ENCODE measurements around the gene FAAP20.

The FAAP20 gene

DNA sequence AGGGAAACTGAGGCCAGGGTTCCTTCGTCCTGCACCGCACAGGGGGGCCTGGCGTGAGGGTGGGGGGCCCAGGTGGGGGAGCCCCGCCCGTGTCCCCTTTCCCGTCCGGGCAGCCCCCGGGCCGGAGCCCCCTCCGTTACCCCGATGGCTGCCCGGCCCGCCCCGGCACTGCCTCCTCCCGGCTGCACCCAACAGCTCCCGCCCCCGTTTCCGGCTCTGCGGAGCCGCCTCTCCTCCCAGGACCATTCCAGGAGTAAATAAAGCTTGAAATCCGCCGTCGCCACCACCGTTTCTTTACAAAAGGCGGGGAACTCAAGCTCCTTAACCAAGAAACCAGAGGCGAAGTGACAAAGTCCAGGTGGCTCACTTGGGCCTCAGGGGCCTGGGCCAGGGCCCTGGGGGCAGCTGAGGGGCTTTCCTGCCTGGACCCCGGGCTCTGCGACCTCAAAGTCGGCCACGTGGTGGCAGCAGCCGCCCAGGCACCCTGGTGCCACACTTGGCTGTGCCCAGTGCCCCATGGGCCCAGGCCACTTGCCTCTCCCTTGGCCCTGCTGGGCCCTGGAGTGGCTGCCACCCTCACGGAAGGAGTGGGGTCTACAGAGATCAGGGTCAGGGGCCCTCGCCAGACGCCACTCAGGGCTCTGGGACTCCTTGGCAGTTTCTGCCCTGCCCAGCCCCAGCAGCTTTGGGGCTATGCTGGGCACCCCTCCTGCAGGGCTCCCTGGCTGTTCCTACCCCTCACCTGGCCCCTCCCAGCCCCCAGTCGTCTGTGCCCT is 514 bp upstream of the FAAP20 start:
- peak; percentile 93 for DNase-seq (ENCODE audit: low spot score)

DNA sequence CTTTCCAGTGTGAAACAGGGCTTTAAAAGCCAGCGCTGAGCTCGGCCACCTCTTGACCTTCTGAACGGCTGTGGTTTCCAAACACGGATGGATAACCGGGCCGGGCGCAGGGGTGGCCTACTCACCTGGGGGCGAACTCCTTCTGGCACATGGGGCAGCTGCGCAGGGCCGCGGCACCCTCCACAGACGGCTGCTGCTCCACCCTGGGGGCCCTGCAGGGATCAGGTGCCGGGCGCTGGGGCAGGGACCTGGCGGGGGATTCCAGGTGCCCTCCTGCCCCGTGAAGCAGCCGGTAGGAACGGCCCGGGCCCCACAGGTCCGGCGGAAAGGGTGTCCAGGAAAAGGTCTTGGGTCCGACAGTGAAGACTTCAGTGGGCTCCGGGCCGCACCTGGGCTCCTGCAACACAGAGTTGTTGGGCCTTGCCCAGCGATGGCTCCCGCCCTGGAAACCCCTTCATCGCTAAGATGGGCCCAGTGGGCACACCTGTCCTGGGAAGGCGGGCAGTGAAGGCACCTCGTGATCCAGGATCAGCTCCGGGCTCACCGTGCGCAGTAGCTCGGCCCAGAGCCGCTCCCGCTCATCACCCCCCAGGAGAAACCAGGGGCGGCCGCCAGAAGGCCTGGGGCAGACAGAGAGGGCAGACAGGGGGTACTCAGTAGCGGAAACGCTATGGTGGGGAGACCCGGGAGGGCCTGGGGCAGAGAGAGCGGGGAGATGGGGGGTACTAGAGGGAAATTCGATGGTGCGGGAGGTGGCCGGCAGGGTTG is 874 bp downstream of the FAAP20 start:
- no peak for DNase-seq (ENCODE audit: low spot score)

DNA sequence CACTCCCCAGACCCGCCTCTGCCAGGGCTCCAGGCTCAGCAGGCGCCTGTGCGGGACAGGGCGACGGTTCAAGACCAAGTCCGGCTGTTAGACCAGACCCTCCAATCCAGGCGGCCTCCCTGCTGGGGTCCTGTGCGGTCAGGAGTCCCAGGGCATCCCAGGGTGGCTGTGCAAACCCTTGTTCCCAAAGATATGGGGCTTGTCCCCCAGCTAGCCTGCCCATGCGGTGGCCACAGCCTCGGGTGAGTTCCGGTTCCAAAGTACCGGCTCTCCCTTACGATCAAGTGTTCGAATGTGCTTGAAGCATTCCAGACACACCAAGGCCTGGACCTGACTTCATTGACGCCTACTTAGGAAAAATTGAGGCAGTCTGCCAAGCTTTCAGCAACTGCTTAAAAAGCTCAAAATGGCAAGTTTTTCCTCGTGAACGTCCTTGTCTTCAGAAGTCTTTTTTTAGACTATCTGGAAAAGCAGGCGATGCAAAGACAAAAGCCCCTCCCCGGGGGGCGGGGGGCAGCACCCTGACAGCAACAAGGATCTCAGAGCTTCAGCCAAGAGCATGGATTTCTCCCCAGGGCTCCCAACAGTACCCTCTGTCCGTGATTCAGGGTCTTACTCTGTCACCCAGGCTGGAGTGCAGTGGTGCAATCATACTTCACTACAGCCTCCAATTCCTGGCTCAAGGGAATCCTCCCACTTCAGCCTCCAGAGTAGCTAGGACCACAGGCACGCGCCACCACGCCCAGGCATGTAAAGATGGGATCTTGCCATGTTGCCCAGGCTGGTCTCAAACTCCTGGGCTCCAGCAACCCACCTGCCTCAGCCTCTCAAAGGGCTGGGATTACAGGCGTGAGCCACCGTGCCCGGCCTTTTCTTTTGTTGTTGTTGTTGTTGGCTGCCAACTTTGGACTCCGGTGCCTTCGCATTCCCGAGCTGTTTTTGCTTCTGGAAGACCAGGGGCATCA is 2.3 kb downstream of the FAAP20 start:
- no peak for DNase-seq (ENCODE audit: low spot score)

DNA sequence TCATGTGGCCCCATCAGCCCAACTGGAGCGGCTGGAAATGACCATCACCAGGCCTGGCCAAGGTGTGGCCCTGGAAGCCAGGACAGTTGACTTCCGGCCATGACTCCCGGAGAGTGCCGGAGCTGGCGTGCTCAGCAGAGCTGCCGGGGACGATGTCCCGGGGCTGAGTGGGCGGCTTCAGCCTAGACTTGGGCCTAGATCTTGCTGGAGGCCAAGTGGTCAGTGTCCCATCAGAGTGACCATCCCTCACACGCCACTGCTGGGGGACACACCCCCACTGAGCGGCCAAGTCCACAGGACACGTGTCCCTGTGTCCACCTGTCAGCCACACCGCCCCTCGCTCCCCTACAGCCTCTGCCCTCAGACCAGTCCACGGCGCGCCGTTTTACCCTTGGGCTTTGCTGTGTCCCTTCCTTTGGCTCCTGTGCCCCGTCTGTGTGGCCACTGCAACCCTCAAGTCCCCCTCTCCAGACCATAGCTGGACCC is 4.0 kb downstream of the FAAP20 start:
- DNase-seq (ENCODE audit: low spot score): no peak

DNA sequence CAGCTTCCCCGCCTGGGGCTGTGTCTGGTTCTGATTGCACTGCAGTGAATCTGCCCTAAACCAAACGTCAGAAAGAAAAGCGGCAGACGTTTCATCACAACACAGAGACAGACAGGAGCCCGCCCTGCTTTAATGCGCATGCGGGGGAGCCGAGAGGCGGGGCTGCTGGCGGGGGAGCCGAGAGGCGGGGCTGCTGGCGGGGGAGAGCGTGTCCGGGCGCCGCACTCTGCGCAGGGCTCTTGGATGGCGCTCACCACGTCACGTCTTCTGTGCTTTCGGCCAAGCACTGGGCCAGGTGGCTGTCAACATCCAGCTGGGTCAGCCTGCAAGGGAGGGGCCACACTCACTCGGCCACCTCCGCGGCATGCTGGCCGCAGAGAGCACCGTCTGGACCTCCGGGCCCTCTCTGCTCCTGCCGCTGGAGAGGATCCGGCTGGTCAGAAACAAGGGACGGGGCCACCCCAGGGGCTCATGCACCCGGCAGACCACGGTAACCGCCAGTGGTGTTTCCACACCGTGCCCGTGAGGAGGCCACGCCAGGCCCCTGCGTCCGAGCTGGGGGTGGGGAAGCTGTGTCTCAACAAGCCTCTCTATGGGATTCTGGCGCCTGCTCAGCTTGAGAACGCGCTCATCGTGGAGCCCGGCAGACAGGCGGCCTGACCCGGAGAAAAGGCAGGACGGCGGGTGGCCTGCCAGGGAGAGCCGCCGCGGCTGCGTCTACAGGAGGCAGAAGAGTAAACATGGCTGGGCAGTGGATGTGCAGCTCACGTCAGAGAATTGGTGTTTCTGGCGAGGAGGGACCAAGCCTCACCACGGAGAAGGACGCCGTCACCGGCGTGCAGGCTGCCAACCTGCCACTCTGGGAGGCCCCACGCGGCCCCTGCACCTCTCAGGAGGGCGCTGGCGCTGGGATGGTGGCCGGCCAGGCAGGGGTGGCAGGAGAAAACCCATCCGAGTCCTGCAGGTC is 4.8 kb downstream of the FAAP20 start:
- peak; percentile 93 for DNase-seq (ENCODE audit: low spot score)

DNA sequence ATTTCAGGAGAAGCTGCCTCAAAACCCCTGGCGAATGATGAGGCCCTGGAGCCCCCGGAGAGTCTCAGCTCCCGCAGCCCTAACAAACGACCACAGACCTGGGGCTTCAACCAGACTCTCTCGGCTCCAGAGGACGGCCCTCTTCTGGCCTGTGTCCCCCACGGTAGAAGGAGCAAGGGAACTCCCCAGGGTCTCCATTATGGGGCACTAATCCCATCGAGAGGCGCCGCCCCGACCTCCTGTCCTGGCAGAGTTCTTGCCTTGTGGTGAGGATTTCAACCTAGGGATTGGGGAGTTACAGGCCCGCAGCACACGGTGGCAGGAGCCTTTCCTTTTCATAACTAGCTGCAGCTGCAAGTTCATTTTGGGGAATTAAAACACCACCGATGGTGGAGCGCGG is 6.2 kb downstream of the FAAP20 start:
- DNase-seq (ENCODE audit: low spot score): no peak

DNA sequence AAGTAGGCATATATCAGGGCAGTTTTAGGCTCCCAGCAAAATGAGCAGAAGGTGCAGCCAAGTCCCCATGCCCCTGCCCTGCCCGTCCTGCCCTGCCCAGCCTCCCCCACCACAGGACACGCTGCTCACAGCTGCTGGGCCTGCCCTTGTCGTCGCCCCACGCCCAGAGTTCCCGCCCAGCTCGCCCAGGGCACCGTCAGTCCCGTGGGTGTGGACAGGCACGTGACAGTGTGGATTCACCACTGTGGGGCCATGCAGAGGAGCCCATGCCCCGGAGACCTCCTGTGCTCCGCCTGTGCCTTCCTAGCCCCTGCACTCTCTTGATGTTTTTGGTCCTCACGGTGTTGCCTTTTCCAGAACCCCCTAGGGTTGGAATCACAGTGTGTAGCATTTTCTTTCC is 7.0 kb downstream of the FAAP20 start:
- no peak for DNase-seq (ENCODE audit: low spot score)

DNA sequence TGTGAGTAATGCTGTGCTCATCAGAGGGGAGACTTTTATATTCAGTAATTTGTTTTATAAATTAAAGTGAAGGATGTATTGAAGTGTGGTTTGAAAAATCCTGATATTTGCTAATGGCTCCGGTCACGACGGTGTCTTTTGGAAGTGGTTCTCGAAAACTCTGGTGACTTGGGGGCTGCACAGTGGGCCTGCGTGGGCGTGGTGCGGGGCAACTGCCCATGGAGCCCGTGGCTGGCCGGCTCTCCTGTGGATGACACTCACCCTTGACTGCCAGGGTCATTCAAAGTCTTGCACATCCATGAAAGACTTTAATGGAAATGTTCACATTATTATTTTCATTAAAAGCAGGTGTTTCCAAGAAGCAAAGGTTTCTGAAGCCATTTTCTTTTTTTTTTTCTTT is 7.7 kb downstream of the FAAP20 start:
- DNase-seq (ENCODE audit: low spot score): no peak

DNA sequence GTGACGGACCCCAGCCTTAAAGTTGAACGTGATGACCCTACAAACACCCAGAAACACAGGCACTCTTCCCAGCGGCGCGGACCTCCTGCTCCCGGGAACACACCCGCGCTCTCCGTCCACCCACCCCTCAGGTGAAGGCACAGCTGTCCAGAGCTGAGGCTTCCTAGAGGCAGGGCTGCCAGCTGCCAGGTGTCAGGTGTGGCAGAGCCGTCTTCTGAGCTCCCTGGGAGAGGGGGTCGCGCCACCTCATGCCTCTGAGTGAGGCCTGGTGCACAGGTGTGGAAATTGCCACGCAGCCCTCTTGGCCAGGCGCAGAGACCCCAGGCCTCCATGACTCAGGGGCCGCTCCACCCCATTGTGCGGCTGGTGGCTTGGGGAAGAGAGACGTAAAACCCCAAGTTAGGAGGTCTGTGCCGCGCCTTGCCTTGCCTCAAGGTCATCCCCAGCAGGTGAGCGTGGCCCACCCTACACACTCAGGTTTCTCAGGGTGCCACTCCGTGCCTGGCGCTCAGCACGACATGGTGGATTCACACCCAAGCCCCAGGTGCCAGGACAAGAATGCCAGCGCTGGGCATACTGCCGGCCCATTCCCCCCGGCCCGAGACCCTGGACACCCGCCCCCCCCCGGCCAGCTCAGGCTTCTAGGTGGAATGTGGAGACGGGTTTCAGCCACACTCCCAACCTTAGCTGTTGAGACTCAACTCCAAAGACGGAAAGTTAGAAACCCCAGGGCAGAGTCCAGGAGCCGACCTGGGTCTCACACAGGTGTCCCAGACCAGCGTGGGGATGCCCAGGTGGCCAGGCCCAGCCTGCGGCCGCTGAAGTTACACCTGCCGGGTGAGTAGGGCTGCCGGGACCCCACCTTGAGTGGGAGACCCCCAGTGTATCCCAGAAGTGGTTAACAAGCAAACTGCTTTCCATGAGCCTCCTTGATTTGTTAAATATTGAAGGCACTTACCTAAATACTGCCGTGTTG is 8.4 kb downstream of the FAAP20 start:
- DNase-seq (ENCODE audit: low spot score): no peak

DNA sequence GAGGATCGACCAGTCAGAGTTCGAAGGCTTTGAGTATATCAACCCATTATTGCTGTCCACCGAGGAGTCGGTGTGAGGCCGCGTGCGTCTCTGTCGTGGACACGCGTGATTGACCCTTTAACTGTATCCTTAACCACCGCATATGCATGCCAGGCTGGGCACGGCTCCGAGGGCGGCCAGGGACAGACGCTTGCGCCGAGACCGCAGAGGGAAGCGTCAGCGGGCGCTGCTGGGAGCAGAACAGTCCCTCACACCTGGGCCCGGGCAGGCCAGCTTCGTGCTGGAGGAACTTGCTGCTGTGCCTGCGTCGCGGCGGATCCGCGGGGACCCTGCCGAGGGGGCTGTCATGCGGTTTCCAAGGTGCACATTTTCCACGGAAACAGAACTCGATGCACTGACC is 9.6 kb downstream of the FAAP20 start:
- DNase-seq (ENCODE audit: low spot score): no peak

DNA sequence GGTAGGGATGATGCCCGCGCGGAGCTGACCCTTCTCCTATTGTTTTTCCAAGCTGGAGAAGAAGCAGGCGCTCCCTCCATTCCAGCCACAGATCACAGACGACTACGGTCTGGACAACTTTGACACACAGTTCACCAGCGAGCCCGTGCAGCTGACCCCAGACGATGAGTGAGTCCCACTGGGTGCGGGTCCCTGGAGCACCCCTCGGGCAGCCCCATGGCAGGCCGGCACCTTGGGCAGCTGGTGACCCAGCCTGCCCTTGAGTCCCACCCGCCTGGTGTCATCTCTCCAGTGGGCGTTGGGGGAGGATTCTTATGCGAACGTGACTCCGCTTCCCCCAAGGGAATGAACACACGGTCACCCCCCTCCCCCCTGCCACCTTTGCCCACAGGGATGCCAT is 10.0 kb downstream of the FAAP20 start:
- DNase-seq (ENCODE audit: low spot score): no peak

DNA sequence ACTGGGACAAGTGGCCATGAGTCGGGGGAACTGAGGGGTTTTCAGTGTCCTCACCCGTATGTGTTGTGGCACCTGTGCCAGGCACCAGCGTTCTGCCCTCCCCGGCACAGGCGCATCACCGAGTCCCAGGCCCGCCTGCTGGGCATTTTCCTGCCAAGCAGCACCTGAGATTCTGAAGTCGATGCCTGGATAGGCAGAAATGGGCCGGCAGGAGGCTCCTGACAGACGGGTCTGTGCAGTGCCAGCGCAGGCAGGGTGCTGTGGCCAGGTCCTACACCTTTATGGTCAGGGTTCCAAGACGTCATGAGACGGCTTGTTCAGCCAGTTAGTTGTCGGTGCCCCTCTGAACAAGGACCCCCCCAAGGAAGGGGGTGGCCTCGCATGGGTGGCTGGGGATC is 10.6 kb downstream of the FAAP20 start:
- no peak for DNase-seq (ENCODE audit: low spot score)

DNA sequence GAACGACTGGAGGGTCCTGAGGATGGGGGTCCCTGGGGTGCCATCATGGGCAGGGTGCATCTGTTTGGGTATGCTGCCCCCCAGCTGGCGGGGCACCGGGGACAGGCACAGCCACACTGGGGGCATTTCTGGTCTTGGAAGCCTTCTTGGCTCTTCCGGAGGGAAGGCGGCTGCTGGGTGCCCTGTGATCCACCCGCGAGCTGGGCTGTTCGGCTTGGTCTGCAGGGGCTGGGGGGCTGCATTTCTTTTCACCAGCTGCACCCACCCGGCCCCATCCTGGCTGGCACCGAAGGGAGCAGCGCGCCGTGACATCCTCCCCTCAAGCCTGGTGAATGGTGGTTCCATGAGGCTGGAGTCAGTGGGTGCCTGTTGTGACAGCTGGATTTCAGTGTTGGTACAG is 12.2 kb downstream of the FAAP20 start:
- DNase-seq (ENCODE audit: low spot score): no peak

DNA sequence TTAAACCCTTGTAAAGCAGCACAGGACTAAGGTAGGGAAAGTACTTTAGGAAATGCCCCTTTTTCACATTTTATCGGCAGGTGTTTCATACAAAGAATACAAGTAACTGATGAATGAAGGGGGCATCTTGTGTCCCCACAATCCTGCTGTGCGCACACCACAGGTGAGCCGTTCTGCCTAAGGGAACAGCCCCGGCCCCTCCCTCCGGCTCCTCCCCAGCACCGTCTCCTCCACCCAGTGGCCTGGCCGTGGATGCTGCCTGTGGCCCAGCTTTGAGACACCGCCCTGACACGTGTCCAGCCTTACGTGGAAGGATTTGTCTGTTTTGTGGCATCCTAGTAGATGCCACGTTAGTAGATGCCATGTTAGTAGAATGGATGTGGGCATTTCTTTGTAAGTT is 12.8 kb downstream of the FAAP20 start:
- no peak for DNase-seq (ENCODE audit: low spot score)

DNA sequence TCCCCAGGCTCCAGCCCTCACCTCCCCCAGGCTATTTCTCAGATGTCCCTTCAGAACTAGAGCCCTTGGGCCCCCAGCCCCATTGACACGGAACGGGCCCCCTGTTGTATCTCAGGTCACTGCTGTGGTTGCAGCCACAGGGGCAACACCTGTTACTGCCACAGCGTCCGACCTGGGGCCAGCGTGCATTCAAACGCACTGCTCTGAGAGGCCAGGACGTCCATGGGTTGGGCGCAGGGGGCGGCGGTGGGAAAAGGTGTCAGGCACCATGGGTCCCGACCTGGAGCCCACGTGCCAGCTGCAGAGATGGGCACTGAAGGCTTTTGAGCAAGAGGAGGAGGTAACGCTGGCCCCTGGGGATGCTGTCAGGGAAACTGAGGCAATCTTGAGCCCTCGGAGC is 13.3 kb downstream of the FAAP20 start:
- DNase-seq (ENCODE audit: low spot score): no peak

DNA sequence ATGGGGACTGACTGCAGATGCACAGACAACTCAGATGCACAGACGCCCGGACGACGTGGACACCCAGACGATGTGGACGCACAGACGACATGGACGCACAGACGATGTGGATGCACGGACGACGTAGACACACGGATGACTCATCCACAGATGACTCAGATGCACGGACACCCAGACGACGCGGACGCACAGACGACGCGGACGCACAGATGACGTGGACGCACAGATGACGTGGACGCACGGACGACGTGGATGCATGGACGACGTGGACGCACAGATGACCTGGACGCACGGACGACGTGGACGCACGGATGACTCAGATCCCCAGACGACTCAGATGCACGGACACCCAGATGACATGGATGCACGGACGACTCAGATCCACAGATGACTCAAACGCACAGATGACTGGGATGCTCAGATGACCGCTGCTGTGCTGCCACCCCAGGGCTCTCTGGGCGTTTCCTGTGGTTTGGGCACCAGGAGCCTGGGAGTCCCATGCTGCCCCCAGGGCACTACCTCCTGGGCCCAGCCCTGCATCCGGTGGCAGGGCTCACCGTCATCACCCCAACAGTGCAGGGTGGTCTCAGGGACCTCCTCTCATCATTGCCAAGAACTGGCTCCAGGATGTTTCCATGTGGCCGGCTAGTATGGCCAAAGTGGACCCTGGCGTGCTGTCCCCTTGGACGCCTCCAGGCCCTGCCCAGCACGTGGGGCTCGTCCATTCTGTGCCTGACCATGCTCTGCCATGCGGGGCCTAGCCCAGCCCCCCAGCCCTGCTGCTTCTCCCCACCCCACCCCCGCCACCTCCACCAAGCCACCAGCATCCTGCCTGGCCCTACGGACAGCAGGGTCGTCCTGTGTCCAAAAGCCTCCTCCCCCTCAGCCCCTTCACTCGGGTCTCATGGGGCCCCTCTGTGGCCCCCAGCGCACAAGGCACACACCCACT is 14.0 kb downstream of the FAAP20 start:
- DNase-seq (ENCODE audit: low spot score): no peak

DNA sequence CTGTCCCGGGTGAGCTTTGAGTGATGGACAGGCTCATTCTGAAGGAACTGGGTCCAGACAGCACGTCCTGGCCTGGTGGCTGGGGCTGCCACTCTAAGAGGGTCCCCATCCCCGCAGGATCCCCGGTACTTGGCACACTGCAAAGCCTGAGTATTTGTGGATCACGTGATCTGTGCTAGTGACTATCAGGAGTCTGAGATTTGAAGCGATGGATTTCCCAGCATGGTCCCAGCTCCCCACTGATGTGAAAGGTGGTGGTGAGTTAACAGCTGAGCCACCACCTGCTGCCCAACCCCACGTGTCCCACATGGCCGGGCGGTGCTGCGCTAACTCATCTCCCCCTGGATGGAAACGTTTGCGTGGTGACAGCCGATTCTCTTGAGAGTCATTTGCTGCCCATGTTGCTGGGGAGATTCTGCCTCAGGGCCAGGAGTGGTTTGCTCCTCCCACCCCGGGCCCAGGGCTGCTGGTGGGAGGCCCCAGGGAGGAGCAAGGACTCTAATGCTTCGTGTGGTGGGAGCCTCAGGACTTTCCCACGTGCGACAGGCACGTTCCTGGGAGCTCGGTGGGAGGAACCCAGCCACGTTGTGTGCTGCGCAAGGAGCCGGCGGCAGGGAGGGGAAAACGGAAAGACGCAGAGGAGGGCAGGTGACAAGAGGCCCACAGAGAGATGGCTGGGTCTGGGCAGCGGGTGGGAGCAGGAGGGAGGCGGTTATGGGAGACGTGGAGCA is 15.1 kb downstream of the FAAP20 start:
- DNase-seq (ENCODE audit: low spot score): no peak

DNA sequence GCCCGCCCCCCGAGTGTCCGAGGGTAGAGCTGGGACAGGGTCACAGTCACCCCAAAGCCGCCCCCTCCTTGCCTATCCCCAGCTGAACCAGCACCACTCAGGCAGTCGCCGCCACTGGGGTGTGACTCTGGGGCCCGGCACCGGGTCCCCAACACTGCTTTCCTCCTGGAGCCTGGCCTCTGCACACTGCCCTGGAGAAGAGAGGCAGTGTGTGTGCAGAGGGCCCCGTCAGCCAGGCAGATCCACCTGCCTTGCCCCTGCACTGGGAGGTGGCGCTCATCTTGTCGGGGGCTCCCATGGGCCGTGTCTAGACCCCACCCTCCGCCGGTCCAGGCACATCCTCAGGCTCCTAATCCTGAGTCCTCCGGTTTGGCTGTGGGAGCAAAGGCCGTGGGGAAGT is 15.7 kb downstream of the FAAP20 start:
- no peak for DNase-seq (ENCODE audit: low spot score)
